GM12891 (cell line): ENCODE results near the gene LAMA5.

Experiments used
- PAX5 ChIP-seq: IDR thresholded peaks from 2 replicates; pipeline ENCODE4 v1.6.1; 2011; ENCODE audit warnings: low read length, moderate library complexity, mild to moderate bottlenecking; ENCODE audit not compliant: insufficient read depth, severe bottlenecking
- POLR2A ChIP-seq: IDR thresholded peaks from 2 replicates; pipeline ENCODE4 v1.6.1; 2011; ENCODE audit warnings: low read depth, low read length, control low read depth
- POLR2AphosphoS5 ChIP-seq: IDR thresholded peaks from 2 replicates; pipeline ENCODE4 v1.6.1; 2011; ENCODE audit warnings: low read depth, low read length, control low read depth
- POU2F2 ChIP-seq: IDR thresholded peaks from 2 replicates; pipeline ENCODE4 v1.6.1; 2011; ENCODE audit warnings: low read depth, mild to moderate bottlenecking, control low read depth, low read length, moderate library complexity
- SPI1 ChIP-seq: IDR thresholded peaks from 2 replicates; pipeline ENCODE4 v1.6.1; 2011; ENCODE audit warnings: low read depth, low read length, control low read depth
- TAF1 ChIP-seq: IDR thresholded peaks from 2 replicates; pipeline ENCODE4 v1.6.1; 2011; ENCODE audit warnings: low read depth, low read length, control low read depth

- TF ChIP-seq POLR2A: no peak
- no peak for TF ChIP-seq SPI1
- no peak for TF ChIP-seq POLR2AphosphoS5
- no peak for TF ChIP-seq TAF1
- no peak for TF ChIP-seq PAX5
- TF ChIP-seq POU2F2: no peak
Measured at GRCh38 chr20:62282103-62282502, 85.0 kb downstream of the LAMA5 start.
